Bronchial epithelial cell (primary cell): ENCODE measurements around the gene GLI3. TPM values are rescaled to one million over a fixed set of nuclear protein-coding genes. Genes with fewer than 3 reads are reported as not detected.

Source experiments
- DNase-seq: peaks from one replicate; pipeline ENCODE4 v3.0.0-alpha.2; 2010; ENCODE audit warnings: low read depth
- FAIRE-seq: peaks from 2 replicates; lab custom pipeline; 2011; peaks lifted over from hg19 to GRCh38; lab: Jason Lieb, UNC
- H3K27me3 ChIP-seq: 2 replicates; pipeline ENCODE4 v1.5.1; 2011; ENCODE audit warnings: low read length; ENCODE audit not compliant: control insufficient read depth, insufficient read depth
- H3K36me3 ChIP-seq: 2 replicates; pipeline ENCODE4 v1.5.1; 2011; ENCODE audit warnings: low read length; ENCODE audit not compliant: control insufficient read depth, insufficient read depth
- H3K4me3 ChIP-seq: 2 replicates; pipeline ENCODE4 v1.5.1; 2011; ENCODE audit warnings: mild to moderate bottlenecking, low read depth, low read length, control low read depth
- CTCF ChIP-seq: IDR thresholded peaks from 2 replicates; pipeline ENCODE4 v1.5.1; 2011; ENCODE audit warnings: mild to moderate bottlenecking, moderate library complexity, low read length, control low read depth, inconsistent platforms; ENCODE audit not compliant: insufficient read depth, severe bottlenecking
- total RNA-seq: library from RNA; depleted of rRNA; stranded (reverse); fragments of >200 nt; gene quantifications from 2 replicates; pipeline ENCODE4 v1.2.1, GENCODE V29; 2014

Gene GLI3
- total RNA-seq, 1 donor from 2014 or later = 1.3 TPM

DNA sequence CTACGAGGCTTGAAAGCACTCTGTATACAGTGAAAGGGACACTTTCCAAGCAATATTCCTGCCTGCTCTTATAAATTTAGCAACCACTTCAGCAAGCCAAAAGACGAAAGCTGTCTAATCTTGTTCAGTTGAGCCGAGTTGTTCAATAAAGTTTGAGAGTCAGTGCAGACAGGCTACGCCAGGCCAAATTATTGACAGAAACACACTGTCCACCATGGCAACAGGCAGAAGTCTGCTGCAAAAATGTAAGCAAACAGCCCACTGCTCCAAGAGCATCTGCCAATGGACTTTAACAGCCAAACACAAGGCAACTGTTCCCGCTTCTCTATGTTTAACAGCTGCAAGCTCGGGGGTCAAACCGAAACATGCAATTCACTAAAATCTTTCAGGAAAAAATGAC is 85.7 kb downstream of the GLI3 start:
- no peak overlapping the region for H3K4me3 ChIP-seq

DNA sequence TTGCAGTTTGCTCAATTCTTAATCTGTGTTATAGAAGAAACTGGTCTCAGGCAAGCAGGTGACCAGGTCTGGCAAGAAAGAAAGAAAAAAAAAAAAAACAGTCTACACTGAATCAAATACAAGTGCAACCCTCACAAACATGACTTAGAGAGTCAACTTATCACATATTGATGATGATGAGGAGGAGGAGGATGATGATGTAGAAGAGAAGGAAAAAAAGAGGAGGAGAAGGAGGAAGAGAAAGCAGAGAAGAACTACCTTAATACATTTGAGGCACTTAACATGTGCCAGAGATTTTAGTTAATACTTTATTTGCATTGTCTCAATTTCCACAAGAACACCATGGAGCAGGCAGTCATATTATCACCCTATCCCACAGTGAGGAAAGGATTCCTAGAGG is 91.5 kb downstream of the GLI3 start:
- no peak for TF ChIP-seq CTCF
- H3K27me3 ChIP-seq = no peaks in the 10 kb centered on the region
- DNase-seq (no peak), FAIRE-seq (no peak)
- no peak overlapping the region for H3K4me3 ChIP-seq
- H3K36me3 ChIP-seq = peaks cover 1% of the 10 kb centered on the region

More for the DNA sequence above, 85.7 kb downstream of the GLI3 start:
- Histone ChIP-seq H3K36me3 (peaks cover 1% of the 10 kb centered on the region), H3K27me3 (no peaks in the 10 kb centered on the region)
- DNase-seq (no peak), FAIRE-seq (no peak)
- TF ChIP-seq CTCF = no peak

DNA sequence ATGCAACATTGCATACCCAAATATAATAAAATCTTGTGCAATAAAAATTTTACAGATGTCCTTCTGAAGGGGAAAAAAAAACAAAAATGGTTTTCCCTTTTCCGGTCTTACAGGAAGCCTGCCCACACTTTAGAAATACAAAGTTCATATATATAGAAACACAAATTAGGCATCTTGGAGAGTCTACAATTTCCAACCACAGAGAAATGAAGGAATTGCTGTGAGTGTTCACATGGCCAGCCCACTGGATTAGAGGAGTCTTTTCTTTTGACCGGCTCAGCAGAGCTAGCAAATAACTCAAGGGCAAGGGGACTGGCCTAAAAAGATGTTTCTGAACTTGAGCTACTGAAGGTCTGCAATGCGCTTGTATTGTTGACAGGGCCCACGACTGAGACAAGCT is 92.4 kb downstream of the GLI3 start:
- no peaks in the 10 kb centered on the region for H3K27me3 ChIP-seq
- no peak for TF ChIP-seq CTCF
- H3K4me3 ChIP-seq = no peak overlapping the region
- no peak for FAIRE-seq
- H3K36me3 ChIP-seq = peaks cover 3% of the 10 kb centered on the region
- no peak for DNase-seq

DNA sequence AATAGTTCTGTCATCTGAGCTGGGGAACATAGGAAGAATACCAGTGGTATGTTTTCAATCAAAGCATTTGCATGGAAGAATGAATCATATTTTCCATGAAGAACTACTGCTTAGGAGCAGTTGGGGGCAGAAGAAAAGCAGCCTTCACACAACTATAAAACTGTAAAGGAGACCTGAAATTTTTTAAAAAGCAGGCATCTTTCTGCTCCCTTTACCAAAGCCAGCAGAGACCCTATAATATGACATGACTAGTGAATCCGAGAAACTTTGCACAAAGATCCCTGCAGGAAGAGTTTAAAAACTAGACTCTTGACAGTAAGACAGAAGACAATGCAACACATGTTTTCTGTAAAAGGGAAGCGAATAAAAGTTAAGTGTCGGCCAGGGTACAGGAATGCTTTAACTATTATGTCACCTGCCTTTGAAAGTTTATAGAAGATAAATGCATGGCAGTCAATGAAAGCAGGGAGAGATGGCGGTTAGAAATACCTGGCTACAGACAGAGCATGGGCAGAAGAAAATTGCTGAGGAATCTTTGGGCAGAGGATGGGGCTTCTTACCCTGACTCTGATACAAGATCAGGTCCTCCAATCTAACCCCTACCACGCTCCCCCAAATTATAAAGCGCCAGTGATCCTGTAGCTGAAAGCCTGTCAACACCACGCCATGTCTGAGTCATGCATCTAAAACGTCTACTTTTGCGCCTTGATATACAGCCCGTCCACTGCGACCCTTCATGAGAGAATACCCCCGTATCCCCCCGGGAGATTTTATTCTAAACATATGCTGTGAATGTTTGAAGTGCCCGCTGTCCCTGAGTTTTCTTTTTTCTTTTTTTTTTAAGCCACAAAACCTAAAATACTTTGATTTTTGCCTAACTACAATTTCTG is 93.1 kb downstream of the GLI3 start:
- TF ChIP-seq CTCF = no peak
- H3K36me3 ChIP-seq = peaks cover 3% of the 10 kb centered on the region
- FAIRE-seq (no peak), DNase-seq (no peak)
- no peaks in the 10 kb centered on the region for H3K27me3 ChIP-seq
- no peak overlapping the region for H3K4me3 ChIP-seq

DNA sequence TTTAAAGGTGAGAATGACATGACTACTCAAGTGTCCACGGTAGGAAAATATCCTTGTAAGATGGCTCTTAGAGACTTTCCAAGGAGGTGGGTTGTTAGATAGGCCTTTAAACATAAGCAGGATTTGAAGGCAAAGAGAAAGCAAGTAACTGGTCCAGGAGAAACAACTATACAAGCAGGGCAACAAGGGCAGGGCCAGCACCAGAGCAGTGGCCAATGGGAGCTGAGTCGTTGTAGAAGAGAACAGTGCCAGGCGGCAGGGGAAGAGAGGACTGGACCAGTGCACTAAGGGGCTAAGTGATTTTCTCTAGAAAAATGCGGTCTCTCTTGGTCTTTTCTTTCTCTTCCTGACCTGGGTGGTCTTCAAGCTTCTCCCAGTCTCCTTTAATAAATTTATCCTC is 94.9 kb downstream of the GLI3 start:
- no peak for DNase-seq
- Histone ChIP-seq H3K4me3 (no peak overlapping the region), H3K36me3 (peaks cover 1% of the 10 kb centered on the region), H3K27me3 (no peaks in the 10 kb centered on the region)
- FAIRE-seq = no peak
- TF ChIP-seq CTCF = no peak
